Measurements from ENCODE around the gene ARPC1A. TPM values are rescaled to one million over a fixed set of nuclear protein-coding genes. Genes with fewer than 3 reads are reported as not detected.

ARPC1A gene
- total RNA-seq, 4 donors from 2014 or later: 120 to 183 (median 147) TPM

DNA sequence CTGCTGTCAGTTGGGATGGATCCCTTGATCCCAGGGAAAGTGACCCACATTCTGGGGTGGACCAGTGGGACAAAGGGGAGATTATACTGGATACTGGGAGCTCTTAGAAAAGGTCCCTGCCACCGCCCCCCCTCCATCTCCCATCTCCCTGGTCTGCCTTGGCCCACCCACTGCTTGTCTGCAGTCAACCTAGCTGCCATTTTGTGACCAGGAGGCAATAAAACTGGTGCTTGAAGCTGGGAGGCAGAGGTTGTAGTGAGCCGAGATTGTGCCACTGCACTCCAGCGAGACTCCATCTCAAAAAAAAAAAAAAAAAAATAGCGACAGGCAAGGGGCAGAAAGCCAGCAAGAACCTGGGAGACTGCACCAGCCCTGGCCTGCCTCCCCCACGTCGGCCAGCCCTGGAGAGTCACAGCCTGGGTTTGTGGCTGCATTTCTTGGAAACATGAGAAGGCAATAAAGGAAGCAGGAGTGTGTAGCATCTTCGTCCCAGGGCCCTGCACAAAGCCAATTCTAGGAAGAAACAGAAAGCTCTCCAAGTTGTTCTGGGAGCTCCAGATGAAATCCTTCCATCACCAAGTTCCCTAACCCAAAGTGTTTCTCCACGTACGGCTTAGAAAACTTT, 44.2 kb downstream of the ARPC1A start:
- H3K27me3 ChIP-seq: no peaks in the 10 kb centered on the region
- H3K4me3 ChIP-seq (replicated peaks in 1 of 3): no peak overlapping the region
- TF ChIP-seq POLR2A (IDR thresholded peaks at IDR 0.05): no peak
- TF ChIP-seq, protein P1, sequence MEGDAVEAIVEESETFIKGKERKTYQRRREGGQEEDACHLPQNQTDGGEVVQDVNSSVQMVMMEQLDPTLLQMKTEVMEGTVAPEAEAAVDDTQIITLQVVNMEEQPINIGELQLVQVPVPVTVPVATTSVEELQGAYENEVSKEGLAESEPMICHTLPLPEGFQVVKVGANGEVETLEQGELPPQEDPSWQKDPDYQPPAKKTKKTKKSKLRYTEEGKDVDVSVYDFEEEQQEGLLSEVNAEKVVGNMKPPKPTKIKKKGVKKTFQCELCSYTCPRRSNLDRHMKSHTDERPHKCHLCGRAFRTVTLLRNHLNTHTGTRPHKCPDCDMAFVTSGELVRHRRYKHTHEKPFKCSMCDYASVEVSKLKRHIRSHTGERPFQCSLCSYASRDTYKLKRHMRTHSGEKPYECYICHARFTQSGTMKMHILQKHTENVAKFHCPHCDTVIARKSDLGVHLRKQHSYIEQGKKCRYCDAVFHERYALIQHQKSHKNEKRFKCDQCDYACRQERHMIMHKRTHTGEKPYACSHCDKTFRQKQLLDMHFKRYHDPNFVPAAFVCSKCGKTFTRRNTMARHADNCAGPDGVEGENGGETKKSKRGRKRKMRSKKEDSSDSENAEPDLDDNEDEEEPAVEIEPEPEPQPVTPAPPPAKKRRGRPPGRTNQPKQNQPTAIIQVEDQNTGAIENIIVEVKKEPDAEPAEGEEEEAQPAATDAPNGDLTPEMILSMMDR (IDR thresholded peaks at IDR 0.05): no peak
- peaks cover 20 to 21% of the 10 kb centered on the region in 2 donors for H3K4me1 ChIP-seq
- H3K9me3 ChIP-seq: no peaks in the 10 kb centered on the region
- no peak for DNase-seq
- intact Hi-C loops (cut with DNase I): no loop called here
- peaks cover 2 to 21% of the 10 kb centered on the region in 2 donors for H3K36me3 ChIP-seq
- H3K27ac ChIP-seq: peak overlapping the region in 1 of 3 donors; percentile 23
- WGBS, 2 donors: 65 to 70% methylated on average over 9 of the region's 9 CpGs

DNA sequence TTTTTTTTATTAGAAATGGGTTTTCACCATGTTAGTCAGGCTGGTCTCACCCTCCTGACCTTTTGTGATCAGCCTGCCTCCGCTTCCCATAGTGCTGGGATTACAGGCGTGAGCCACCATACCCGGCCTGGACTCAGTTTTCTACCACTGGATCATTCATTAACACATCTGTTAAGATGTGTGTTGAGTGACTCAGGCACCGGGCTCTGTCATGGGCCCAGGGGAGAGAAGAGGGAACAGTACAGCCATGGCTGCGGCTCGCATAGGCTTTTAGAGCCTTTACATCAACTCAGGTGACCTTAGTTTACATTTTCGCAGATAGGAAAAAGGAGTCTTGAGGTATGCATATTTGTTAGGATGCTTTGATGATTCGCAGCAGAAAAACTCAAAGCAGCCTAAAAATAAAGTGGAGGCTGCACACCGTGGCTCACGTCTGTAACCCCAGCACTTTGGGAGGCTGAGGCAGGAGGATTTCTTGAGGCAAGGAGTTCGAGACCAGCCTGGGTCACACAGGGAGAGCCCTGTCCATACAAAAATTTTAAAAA, 45.8 kb downstream of the ARPC1A start:
- Histone ChIP-seq H3K9me3 (no peaks in the 10 kb centered on the region), H3K4me1 (peaks cover 24 to 29% of the 10 kb centered on the region in 2 donors), H3K36me3 (peaks cover 0 to 7% of the 10 kb centered on the region in 2 donors), H3K27ac (peak overlapping the region; percentile 83 to 96 (median 94)), H3K27me3 (no peaks in the 10 kb centered on the region), H3K4me3 (replicated peaks in 1 of 3) (no peak overlapping the region)
- DNase-seq: no peak
- intact Hi-C loops (cut with DNase I): no loop called here
- TF ChIP-seq POLR2A (IDR thresholded peaks at IDR 0.05): no peak
- TF ChIP-seq, protein P1 (IDR thresholded peaks at IDR 0.05): no peak
- 94% methylated on average over 11 of the region's 11 CpGs for WGBS, 2 donors

DNA sequence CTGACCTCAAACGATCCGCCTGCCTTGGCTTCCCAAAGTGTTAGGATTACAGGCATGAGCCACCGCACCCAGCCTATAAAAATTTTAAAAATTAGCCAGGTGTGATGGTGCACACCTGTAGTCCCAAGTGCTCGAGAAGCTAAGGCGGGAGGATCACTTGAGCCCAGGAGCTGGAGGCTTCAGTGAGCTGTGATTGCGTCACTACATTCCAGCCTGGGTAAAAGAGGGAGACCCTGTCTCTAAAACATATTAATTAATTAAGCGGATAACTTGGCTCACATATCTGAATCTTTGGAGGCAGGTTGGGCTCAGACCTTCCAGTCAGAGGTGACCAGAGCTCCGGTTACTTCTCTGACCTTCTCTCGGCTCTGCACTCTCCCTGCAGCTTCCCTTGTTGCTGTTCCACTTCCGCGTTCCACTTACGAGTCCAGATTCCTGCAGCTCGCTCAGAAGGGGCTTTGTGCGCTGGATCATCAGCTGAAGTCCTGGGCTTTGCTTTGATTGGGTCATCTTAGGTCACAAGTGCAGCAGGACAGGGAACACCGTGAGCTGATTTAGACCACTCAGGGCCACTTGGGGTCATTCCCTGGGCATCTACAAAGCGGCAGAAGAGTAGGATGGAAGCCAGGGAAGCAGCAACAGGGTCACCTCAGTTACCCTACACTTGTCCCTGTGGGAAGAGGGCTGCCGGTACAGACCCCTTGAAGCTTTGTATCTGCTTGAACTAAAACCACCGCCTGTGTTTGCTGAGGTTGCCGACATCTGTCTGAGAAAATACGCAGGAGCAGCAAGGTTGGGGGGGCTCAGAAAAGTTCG, 46.8 kb downstream of the ARPC1A start:
- TF ChIP-seq, protein P1 (IDR thresholded peaks at IDR 0.05): no peak
- peak in 1 of 2 donors; percentile 74 for TF ChIP-seq POLR2A (IDR thresholded peaks at IDR 0.05)
- H3K27ac ChIP-seq: peak overlapping the region; percentile 83 to 96 (median 94)
- no peaks in the 10 kb centered on the region for H3K9me3 ChIP-seq
- H3K27me3 ChIP-seq: no peaks in the 10 kb centered on the region
- 24 to 25% methylated on average over 21 of the region's 21 CpGs for WGBS, 2 donors
- DNase-seq: peak; percentile 96
- H3K36me3 ChIP-seq: no peaks in the 10 kb centered on the region
- intact Hi-C loops (cut with DNase I): no loop called here
- H3K4me1 ChIP-seq: peaks cover 24 to 29% of the 10 kb centered on the region in 2 donors
- peak overlapping the region in 1 of 3 donors; percentile 1 for H3K4me3 ChIP-seq (replicated peaks in 1 of 3)

DNA sequence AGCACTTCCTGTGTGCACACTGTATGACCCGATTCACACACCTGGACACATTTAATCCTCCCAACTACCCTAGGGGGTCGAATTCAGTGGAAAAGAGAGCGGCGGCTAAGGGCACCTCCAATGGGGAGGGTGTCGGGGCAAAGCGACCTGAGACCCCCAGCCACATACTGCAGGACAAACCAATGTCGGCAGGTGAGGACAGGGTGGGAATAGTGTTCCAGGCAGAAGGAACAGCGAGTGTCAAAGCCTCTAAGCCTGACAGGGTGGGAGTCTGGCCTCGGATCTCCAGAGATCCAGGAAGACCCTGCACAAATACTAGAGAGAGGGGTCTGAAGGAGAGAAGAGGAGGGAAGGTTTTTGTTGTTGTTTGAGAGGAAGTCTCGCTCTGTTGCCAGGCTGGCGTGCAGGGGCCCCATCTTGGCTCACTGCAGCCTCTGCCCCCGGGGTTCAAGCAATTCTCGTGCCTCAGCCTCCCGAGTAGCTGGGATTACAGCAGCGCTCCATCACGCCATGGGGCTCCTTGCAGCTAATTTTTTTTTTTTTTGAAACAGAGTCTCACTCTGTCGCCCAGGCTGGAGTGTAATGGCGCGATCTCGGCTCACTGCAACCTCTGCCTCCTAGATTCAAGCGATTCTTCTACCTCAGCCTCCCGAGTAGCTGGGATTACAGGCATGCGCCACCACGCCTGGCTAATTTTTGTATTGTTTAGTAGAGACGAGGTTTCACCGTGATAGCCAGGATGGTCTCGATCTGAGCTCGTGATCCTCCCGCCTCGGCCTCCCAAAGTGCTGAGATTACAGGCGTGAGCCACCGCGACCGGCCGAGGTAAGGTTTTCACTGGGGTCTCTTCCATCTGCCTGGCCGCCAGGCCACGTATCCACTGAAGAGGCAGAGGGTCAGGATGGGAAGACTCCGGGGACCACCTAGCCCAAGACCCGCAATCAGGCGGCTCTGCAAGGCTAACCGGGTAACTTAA, 47.7 kb downstream of the ARPC1A start:
- Histone ChIP-seq H3K27ac (peak overlapping the region; percentile 83 to 96 (median 94)), H3K9me3 (no peaks in the 10 kb centered on the region), H3K36me3 (peaks cover 3 to 5% of the 10 kb centered on the region in 2 donors), H3K4me1 (peaks cover 24 to 29% of the 10 kb centered on the region in 2 donors), H3K27me3 (no peaks in the 10 kb centered on the region), H3K4me3 (replicated peaks in 1 of 3) (peak overlapping the region in 2 of 3 donors; percentile 47 to 93)
- 82 to 84% methylated on average over 41 of the region's 41 CpGs for WGBS, 2 donors
- no peak for TF ChIP-seq POLR2A (IDR thresholded peaks at IDR 0.05)
- TF ChIP-seq, protein P1 (IDR thresholded peaks at IDR 0.05): no peak
- intact Hi-C loops (cut with DNase I): no loop called here
- peak in 1 of 2 donors; percentile 17 for DNase-seq
